T-helper 2 cell treated with Interferon-gamma antibody and Interleukin-4, amounts not matched to agents 5 μg/mL and 100 μg/mL, for 36 hours (primary cell): ENCODE results near the gene CARM1.
A peak's percentile ranks its signal among the peaks of the same experiment; 100 is the strongest.
"Not testable (repeated sequence)": the region's sequence is repeated elsewhere in the genome, so short reads cannot be mapped to it uniquely, and the experiment has no call there.

ENCODE experiments used
- DNase-seq: peaks from one replicate; pipeline ENCODE4 v3.0.0; 2021; ENCODE audit warnings: low spot score
- H3K27ac Mint-ChIP-seq: one replicate; pipeline ENCODE4 v1.8.0; 2021; ENCODE audit warnings: mild to moderate bottlenecking, mixed read lengths
- H3K27me3 Mint-ChIP-seq: one replicate; pipeline ENCODE4 v1.8.0; 2021; ENCODE audit warnings: low read depth, mixed read lengths
- H3K36me3 Mint-ChIP-seq: one replicate; pipeline ENCODE4 v1.8.0; 2021; ENCODE audit warnings: low read depth, mixed read lengths
- H3K4me1 Mint-ChIP-seq: one replicate; pipeline ENCODE4 v1.8.0; 2021; ENCODE audit warnings: low read depth, mixed read lengths
- H3K4me3 Mint-ChIP-seq: one replicate; pipeline ENCODE4 v1.8.0; 2022; ENCODE audit warnings: mild to moderate bottlenecking, moderate library complexity, mixed read lengths
- H3K9me3 Mint-ChIP-seq: one replicate; pipeline ENCODE4 v1.8.0; 2021; ENCODE audit warnings: mixed read lengths

The CARM1 gene

GRCh38 chr19:10856899-10857298 is 14.5 kb upstream of the CARM1 start:
- not testable (repeated sequence) for H3K4me3 Mint-ChIP-seq, H3K27ac Mint-ChIP-seq, H3K4me1 Mint-ChIP-seq, DNase-seq, H3K36me3 Mint-ChIP-seq, H3K27me3 Mint-ChIP-seq, H3K9me3 Mint-ChIP-seq

DNA sequence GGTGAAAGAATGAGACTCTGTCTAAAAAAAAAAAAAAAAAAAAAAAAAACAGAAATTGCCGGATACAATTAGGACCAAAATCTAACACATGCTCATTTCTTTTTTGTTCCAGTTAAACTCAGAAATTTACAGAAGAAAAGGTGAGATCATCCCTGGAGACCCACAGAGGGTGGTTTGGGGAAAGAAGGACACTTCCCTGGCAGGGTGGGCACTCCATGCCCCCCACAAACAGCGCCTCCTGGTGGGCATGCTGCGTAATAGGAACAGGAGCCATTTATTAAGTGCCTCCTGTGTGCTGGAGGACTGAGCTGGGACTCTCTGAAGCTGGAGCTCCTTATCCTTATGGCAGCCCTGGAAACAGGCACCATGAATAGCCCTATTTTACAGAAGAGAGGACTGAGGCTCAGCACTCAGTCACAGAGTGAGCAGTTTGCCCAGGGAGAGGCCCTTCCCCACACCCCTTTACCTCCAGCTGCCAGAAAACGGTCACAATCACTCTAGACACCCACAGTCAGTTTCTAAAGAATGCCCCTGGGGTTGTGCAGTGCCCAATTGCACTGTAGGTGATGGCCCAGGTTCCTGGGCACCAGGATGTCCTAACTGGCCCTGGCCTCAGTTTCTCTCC is 13.0 kb upstream of the CARM1 start:
- no peak for DNase-seq
- no peaks in the 10 kb centered on the region for H3K9me3 Mint-ChIP-seq
- H3K4me1 Mint-ChIP-seq, result peaks cover 3% of the 10 kb centered on the region
- no peak overlapping the region for H3K4me3 Mint-ChIP-seq
- no peaks in the 10 kb centered on the region for H3K27me3 Mint-ChIP-seq
- H3K27ac Mint-ChIP-seq, result no peak overlapping the region
- no peaks in the 10 kb centered on the region for H3K36me3 Mint-ChIP-seq

GRCh38 chr19:10861103-10861651 is 10.2 kb upstream of the CARM1 start:
- H3K27me3 Mint-ChIP-seq, result no peaks in the 10 kb centered on the region
- no peak overlapping the region for H3K4me3 Mint-ChIP-seq
- H3K4me1 Mint-ChIP-seq, result peaks cover 12% of the 10 kb centered on the region
- H3K27ac Mint-ChIP-seq, result no peak overlapping the region
- DNase-seq, result no peak
- H3K36me3 Mint-ChIP-seq, result no peaks in the 10 kb centered on the region
- no peaks in the 10 kb centered on the region for H3K9me3 Mint-ChIP-seq

DNA sequence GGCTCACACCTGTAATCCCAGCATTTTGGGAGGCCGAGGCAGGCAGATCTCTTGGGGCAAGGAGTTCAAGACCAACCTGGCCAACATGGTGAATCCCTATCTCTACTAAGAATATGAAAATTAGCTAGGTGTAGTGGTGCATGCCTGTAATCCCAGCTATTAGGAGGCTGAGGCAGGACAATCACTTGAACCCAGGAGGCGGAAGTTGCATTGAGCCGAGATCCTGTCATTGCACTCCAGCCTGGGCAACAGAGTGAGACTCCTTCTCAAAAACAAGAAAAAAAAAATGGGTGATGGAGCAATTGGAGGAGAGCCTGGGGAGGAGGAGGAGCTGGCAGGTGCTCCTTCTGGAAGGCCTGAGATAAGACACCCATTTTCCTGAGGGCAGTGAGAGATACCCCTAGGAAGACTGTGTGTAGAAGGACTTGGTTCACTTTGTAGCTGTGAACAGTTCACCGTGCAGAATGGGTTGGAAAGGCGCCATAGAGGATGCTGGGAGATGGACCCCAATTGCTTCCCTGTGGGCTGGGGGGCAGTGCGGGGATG is 8.7 kb upstream of the CARM1 start:
- no peaks in the 10 kb centered on the region for H3K36me3 Mint-ChIP-seq
- H3K27ac Mint-ChIP-seq, result no peak overlapping the region

DNA sequence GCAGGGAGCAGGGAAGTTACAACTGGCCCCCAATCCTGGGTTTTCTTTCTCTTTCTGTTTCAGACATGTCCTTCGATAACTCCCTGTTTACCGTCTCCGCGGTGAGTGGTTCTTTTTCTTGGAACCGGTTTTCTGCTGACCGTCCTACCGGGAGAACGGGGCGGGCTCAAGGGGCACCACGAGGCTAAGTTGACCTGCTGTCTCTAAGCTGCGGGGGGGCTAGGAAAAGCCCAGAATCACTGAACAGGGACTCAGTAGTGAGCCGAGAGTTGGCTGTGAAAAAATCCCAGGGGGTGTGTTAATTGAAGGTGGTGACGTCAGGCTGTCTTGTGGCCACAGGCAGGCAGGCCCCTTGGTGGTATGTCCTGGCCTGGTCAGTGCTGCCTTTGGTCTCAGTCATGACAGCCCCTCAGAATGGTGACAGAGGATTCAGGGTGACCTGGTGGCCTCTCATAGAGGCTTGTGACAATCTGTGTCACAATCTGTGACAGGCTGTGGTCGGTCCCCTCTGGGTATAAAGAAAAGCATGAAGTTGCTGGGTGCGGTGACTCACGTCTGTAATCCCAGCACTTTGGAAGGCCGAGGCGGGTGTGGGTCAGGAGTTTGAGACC is 8.1 kb upstream of the CARM1 start:
- peaks cover 18% of the 10 kb centered on the region for H3K4me1 Mint-ChIP-seq

More for the DNA sequence above, 8.7 kb upstream of the CARM1 start:
- Mint-ChIP-seq H3K4me3 (no peak overlapping the region), H3K4me1 (peaks cover 13% of the 10 kb centered on the region), H3K27me3 (no peaks in the 10 kb centered on the region), H3K9me3 (no peaks in the 10 kb centered on the region)
- no peak for DNase-seq

GRCh38 chr19:10864538-10864899 is 6.8 kb upstream of the CARM1 start:
- Mint-ChIP-seq H3K27ac (peak overlapping the region; percentile 64), H3K27me3 (no peaks in the 10 kb centered on the region), H3K36me3 (no peaks in the 10 kb centered on the region), H3K9me3 (no peaks in the 10 kb centered on the region), H3K4me3 (no peak overlapping the region), H3K4me1 (peaks cover 19% of the 10 kb centered on the region)
- DNase-seq, result peak; percentile 72

More for the DNA sequence above, 8.1 kb upstream of the CARM1 start:
- no peaks in the 10 kb centered on the region for H3K36me3 Mint-ChIP-seq
- no peak for DNase-seq
- H3K27me3 Mint-ChIP-seq, result no peaks in the 10 kb centered on the region
- H3K4me3 Mint-ChIP-seq, result no peak overlapping the region
- no peak overlapping the region for H3K27ac Mint-ChIP-seq
- no peaks in the 10 kb centered on the region for H3K9me3 Mint-ChIP-seq

DNA sequence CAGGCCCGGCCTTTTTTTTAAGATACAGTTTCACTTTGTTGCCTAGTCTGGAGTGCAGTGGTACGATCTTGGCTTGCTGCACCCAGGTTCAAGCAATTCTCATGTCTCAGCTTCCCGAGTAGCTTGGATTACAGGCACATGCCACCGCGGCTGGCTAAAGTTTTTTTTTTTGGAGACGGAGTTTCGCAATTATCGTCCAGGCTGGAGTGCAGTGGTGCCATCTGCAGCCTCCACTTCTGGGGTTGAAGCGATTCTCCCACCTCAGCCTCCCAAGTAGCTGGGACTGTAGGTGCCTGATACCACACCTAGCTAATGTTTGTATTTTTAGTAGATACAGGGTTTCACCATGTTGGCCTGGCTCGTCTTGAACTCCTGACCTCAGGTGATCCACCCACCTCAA is 4.9 kb upstream of the CARM1 start:
- Mint-ChIP-seq H3K4me1 (peaks cover 27% of the 10 kb centered on the region), H3K9me3 (no peaks in the 10 kb centered on the region), H3K27me3 (no peaks in the 10 kb centered on the region), H3K4me3 (no peak overlapping the region), H3K36me3 (no peaks in the 10 kb centered on the region), H3K27ac (no peak overlapping the region)
- no peak for DNase-seq

DNA sequence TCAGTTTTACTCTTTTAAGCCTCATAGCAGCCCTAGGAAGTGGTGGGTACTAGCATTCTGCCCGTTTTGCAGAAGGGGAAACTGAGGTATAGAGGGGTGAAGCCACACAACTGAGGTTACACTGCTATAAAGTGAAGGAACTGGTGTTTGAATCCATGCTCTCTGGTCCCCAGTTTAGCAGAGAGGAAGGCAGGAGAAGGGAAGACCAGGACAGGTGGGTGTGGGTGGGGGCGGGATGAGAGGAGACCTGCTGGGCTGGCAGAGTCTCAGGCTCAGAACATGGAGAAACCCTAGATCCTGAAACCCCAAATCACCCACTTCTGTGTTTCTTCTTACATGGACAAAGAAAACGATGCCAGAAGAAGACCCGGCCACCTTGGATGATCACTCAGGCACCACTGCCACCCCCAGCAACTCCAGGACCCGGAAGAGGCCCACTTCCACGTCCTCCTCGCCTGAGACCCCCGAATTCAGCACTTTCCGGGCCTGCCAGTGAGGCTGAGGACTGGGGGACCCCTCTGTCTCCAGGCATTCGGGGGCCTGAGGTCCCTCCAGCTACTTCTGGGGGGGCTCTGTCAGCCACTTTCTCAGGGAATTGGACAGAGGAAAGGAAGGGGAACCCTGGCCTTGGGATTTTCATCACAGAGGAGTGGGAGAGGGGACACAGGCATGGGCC is 2.3 kb upstream of the CARM1 start:
- Mint-ChIP-seq H3K4me1 (peaks cover 32% of the 10 kb centered on the region), H3K4me3 (peak overlapping the region; percentile 54), H3K9me3 (no peaks in the 10 kb centered on the region), H3K27me3 (no peaks in the 10 kb centered on the region), H3K27ac (no peak overlapping the region), H3K36me3 (peaks cover 5% of the 10 kb centered on the region)
- no peak for DNase-seq

DNA sequence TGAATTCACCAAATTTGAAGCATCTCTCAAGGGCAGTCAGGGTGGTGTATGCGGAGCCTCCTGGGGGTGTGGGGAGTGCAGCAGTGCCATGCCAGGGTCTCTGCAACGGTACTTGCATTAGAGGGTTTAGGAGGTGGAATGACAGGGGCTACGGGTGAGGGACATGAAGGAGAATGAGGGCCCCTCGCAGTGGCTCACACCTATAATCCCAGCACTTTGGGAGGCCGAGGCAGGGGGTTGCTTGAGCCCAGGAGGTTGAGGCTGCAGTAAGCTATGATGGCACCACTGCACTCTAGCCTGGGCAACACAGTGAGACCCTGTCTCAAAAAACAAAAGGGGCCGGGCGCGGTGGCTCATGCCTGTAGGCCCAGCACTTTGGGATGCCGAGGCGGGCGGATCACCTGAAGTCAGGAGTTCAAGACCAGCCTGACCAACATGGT is 1.5 kb upstream of the CARM1 start:
- Mint-ChIP-seq H3K4me3 (peak overlapping the region; percentile 89), H3K4me1 (peaks cover 27% of the 10 kb centered on the region), H3K27ac (peak overlapping the region; percentile 95)
- DNase-seq, H3K9me3 Mint-ChIP-seq, H3K27me3 Mint-ChIP-seq, H3K36me3 Mint-ChIP-seq: not testable (repeated sequence)

GRCh38 chr19:10870501-10870954 is 825 bp upstream of the CARM1 start:
- DNase-seq, result no peak
- Mint-ChIP-seq H3K27ac (peak overlapping the region; percentile 95), H3K9me3 (no peaks in the 10 kb centered on the region), H3K36me3 (peaks cover 6% of the 10 kb centered on the region), H3K4me3 (peak overlapping the region; percentile 89), H3K4me1 (peaks cover 27% of the 10 kb centered on the region), H3K27me3 (no peaks in the 10 kb centered on the region)

GRCh38 chr19:10871711-10872545 is 575 bp downstream of the CARM1 start:
- peak overlapping the region; percentile 95 for H3K27ac Mint-ChIP-seq
- H3K27me3 Mint-ChIP-seq, result no peaks in the 10 kb centered on the region
- no peaks in the 10 kb centered on the region for H3K9me3 Mint-ChIP-seq
- H3K4me1 Mint-ChIP-seq, result peaks cover 29% of the 10 kb centered on the region
- peaks cover 6% of the 10 kb centered on the region for H3K36me3 Mint-ChIP-seq
- peak; percentile 38 for DNase-seq
- H3K4me3 Mint-ChIP-seq, result peak overlapping the region; percentile 92

DNA sequence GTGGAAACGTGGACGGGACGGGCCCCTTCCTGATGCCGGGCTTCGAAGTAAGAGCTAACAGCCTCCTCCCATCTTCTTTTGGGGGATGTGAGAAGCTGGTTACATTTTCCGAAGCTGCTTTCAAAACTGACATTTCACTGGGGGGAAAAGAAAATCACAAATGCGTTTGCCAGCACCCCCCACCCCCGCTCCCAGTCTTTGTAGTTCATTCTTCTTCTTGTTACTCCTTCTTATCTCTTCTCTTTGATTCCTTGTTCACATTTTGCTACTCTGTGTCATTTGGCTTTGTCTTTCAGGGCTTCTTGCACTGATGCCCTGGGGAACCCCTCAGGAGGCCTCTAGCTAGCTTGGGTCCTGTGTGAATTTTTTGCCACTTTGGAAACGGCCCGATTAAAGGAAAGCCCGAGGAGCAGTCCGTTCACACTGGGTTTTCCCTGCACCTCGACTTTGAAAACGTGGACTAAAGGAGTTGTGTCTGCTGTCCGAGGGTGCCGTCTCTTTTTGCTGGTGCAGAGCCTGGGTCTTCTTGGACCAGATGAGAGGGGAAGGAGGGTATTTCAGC is 1.3 kb downstream of the CARM1 start:
- peaks cover 31% of the 10 kb centered on the region for H3K4me1 Mint-ChIP-seq
- H3K27ac Mint-ChIP-seq, result peak overlapping the region; percentile 95
- H3K4me3 Mint-ChIP-seq, result peak overlapping the region; percentile 92
- no peaks in the 10 kb centered on the region for H3K9me3 Mint-ChIP-seq
- H3K36me3 Mint-ChIP-seq, result peaks cover 6% of the 10 kb centered on the region
- no peak for DNase-seq
- H3K27me3 Mint-ChIP-seq, result no peaks in the 10 kb centered on the region

GRCh38 chr19:10874024-10874423 is 2.7 kb downstream of the CARM1 start:
- Mint-ChIP-seq H3K4me1 (peaks cover 34% of the 10 kb centered on the region), H3K36me3 (peaks cover 6% of the 10 kb centered on the region), H3K27ac (peak overlapping the region; percentile 55), H3K27me3 (no peaks in the 10 kb centered on the region), H3K9me3 (no peaks in the 10 kb centered on the region), H3K4me3 (peak overlapping the region; percentile 42)
- no peak for DNase-seq
